Fibroblast of pulmonary artery (primary cell): ENCODE data around the gene MET.

Source experiments
- DNase-seq: peaks from one replicate; pipeline ENCODE4 v3.0.0-alpha.2; 2010; ENCODE audit warnings: low read depth
- H3K4me3 ChIP-seq: replicated peaks from 2 replicates; pipeline ENCODE4 v1.5.1; 2011; ENCODE audit warnings: low read depth, mild to moderate bottlenecking, control low read depth, low read length, moderate library complexity
- CTCF ChIP-seq: IDR thresholded peaks from 2 replicates; pipeline ENCODE4 v1.5.1; 2011; ENCODE audit warnings: mild to moderate bottlenecking, control low read depth, low read length, inconsistent platforms; ENCODE audit errors: missing control alignments

Gene MET

GRCh38 chr7:116788572-116789197 is 116.7 kb downstream of the MET start:
- TF ChIP-seq CTCF: no peak
- H3K4me3 ChIP-seq: no peak overlapping the region
- peak; percentile 37 for DNase-seq

- DNase-seq: no peak
- no peak for TF ChIP-seq CTCF
- H3K4me3 ChIP-seq: no peak overlapping the region
Observed at GRCh38 chr7:116790025-116790424, 118.0 kb downstream of the MET start.

- no peak overlapping the region for H3K4me3 ChIP-seq
- no peak for TF ChIP-seq CTCF
- DNase-seq: no peak
Observed at GRCh38 chr7:116792813-116793212, 120.8 kb downstream of the MET start.

- no peak for DNase-seq
- TF ChIP-seq CTCF: no peak
- no peak overlapping the region for H3K4me3 ChIP-seq
Observed at GRCh38 chr7:116793795-116794340, 121.9 kb downstream of the MET start.

- H3K4me3 ChIP-seq: no peak overlapping the region
- no peak for DNase-seq
- no peak for TF ChIP-seq CTCF
Observed at GRCh38 chr7:116796471-116796870, 124.5 kb downstream of the MET start.

- no peak for TF ChIP-seq CTCF
- DNase-seq: peak; percentile 22
- H3K4me3 ChIP-seq: no peak overlapping the region
Observed at GRCh38 chr7:116797612-116798011, 125.6 kb downstream of the MET start.

GRCh38 chr7:116798232-116798631 is 126.2 kb downstream of the MET start:
- H3K4me3 ChIP-seq: no peak overlapping the region
- DNase-seq: no peak
- no peak for TF ChIP-seq CTCF
